K562 (cell line): Measurements from ENCODE around the gene SEBOX. TPM values are rescaled to one million over a fixed set of nuclear protein-coding genes. Genes with fewer than 3 reads are reported as not detected.

Source experiments
- ATAC-seq: fragments of 200-7000 bp; cut with Tn5 transposase; 3 replicates; pipeline ENCODE4 v1.9.1; 2020; ENCODE audit warnings: moderate library complexity
- BruUV-seq: library from RNA; stranded (reverse); fragments of 400-500 nt; replicated peaks from 2 replicates; lab custom pipeline; 2021; lab: Mats Ljungman, UMichigan
- CTCF ChIA-PET: fragments of 300-600 bp; formaldehyde crosslinking; extraction: SDS; loops from one replicate; lab custom pipeline; 2021; ENCODE audit warnings: low intra/inter-chr PET ratio; lab: Yijun Ruan, JAX
- POLR2A ChIA-PET: fragments of 300-600, 350-650 bp; sonication (Branson Sonifier 250); formaldehyde crosslinking; extraction: SDS; loops from one replicate; lab custom pipeline; 2021; ENCODE audit warnings: antibody characterized with exemption, inconsistent platforms; lab: Yijun Ruan, JAX
- DNase-seq, 4 experiments: peaks; one replicate each; pipeline versions ENCODE4 v3.0.0 to v3.0.0-alpha.2; 2011 to 2018; ENCODE audit warnings: low spot score in 3 of 4, mixed read lengths in 3 of 4; ENCODE audit errors: extremely low read depth in 1 of 4
- FAIRE-seq: peaks from 2 replicates; lab custom pipeline; 2011; peaks lifted over from hg19 to GRCh38; lab: Jason Lieb, UNC
- H2AFZ ChIP-seq: 2 replicates; pipeline ENCODE4 v1.6.0; 2011; ENCODE audit warnings: low read depth, low read length, control low read depth, inconsistent platforms
- H3K27ac ChIP-seq: fragments of 200-600 bp; 3 replicates; pipeline ENCODE4 v1.8.0; 2011; ENCODE audit warnings: low read depth, mild to moderate bottlenecking, control low read depth, inconsistent platforms, low read length, moderate library complexity, mixed read lengths; ENCODE audit errors: extremely low read depth
- H3K27me3 ChIP-seq, 2 experiments: fragments of 300-600 bp in 1 of 2; 2 replicates in 1 of 2; 3 replicates in 1 of 2; pipeline versions ENCODE4 v1.6.0 to v1.8.0; 2011; ENCODE audit warnings: inconsistent platforms in 2 of 2, low read length in 2 of 2, mild to moderate bottlenecking in 1 of 2, mixed read lengths in 1 of 2, moderate library complexity in 1 of 2; ENCODE audit not compliant: control insufficient read depth in 2 of 2, insufficient read depth in 2 of 2
- H3K36me3 ChIP-seq: fragments of 300-600 bp; 3 replicates; pipeline ENCODE4 v1.8.0; 2011; ENCODE audit warnings: mild to moderate bottlenecking, low read length, inconsistent platforms; ENCODE audit not compliant: control insufficient read depth, insufficient read depth
- H3K4me1 ChIP-seq, 2 experiments: fragments of 200-600 bp in 1 of 2; replicated peaks in 1 of 2; 2 replicates in 1 of 2; 3 replicates in 1 of 2; pipeline versions ENCODE4 v1.5.1 to v1.8.0; 2011; ENCODE audit warnings: inconsistent platforms in 2 of 2, low read length in 2 of 2, mild to moderate bottlenecking in 1 of 2, mixed read lengths in 1 of 2, moderate library complexity in 1 of 2; ENCODE audit not compliant: control insufficient read depth in 2 of 2, insufficient read depth in 2 of 2
- H3K4me2 ChIP-seq: 2 replicates; pipeline ENCODE4 v1.6.1; 2011; ENCODE audit warnings: low read length, control low read depth, inconsistent platforms, mixed read lengths; ENCODE audit not compliant: insufficient read depth
- H3K4me3 ChIP-seq: fragments of 200-600 bp; sonication (generic), shearing (Covaris generic); 2 replicates; pipeline ENCODE4 v1.5.1; 2016; ENCODE audit warnings: control low read depth, inconsistent platforms
- H3K79me2 ChIP-seq: fragments of 200-600 bp; 3 replicates; pipeline ENCODE4 v1.8.0; 2011; ENCODE audit warnings: low read length, inconsistent platforms; ENCODE audit not compliant: control insufficient read depth, insufficient read depth
- H3K9ac ChIP-seq, 2 experiments: 2 replicates each; pipeline versions ENCODE4 v1.6.0 to v1.6.1; 2011; ENCODE audit warnings: low read depth in 2 of 2, low read length in 2 of 2, control low read depth in 1 of 2, inconsistent platforms in 1 of 2, mild to moderate bottlenecking in 1 of 2, mixed read lengths in 1 of 2; ENCODE audit not compliant: insufficient read depth in 1 of 2
- H3K9me1 ChIP-seq: one replicate; pipeline ENCODE4 v1.6.0; 2011; ENCODE audit warnings: inconsistent platforms, mild to moderate bottlenecking, low read length, moderate library complexity; ENCODE audit not compliant: control insufficient read depth, insufficient read depth
- H3K9me3 ChIP-seq: replicated peaks from 2 replicates; pipeline ENCODE4 v1.5.1; 2011; ENCODE audit warnings: low read depth, low read length, inconsistent platforms; ENCODE audit not compliant: control insufficient read depth, insufficient read depth
- H4K20me1 ChIP-seq: replicated peaks from 2 replicates; pipeline ENCODE4 v1.6.1; 2011; ENCODE audit warnings: low read length, inconsistent platforms, mixed read lengths; ENCODE audit not compliant: control insufficient read depth, insufficient read depth
- ARNT ChIP-seq, 2 experiments: fragments of 450-650 bp; IDR thresholded peaks; 2 replicates each; pipeline ENCODE4 v1.6.1; 2016; ENCODE audit warnings: mild to moderate bottlenecking in 1 of 2
- CTCFL ChIP-seq: IDR thresholded peaks from 2 replicates; pipeline ENCODE4 v1.6.1; 2011; ENCODE audit warnings: borderline replicate concordance, low read depth, mild to moderate bottlenecking, moderate library complexity, low read length; ENCODE audit not compliant: insufficient read depth, poor library complexity, severe bottlenecking
- ETS1 ChIP-seq: conservative IDR thresholded peaks from 2 replicates; pipeline ENCODE4 v1.6.1; 2011; ENCODE audit warnings: low read depth, mild to moderate bottlenecking, low read length; ENCODE audit not compliant: control insufficient read depth
- EWSR1 ChIP-seq: fragments of 450-650 bp; IDR thresholded peaks from 2 replicates; pipeline ENCODE4 v1.6.1; 2018; ENCODE audit warnings: borderline replicate concordance, mild to moderate bottlenecking, low read depth, moderate library complexity; ENCODE audit not compliant: partially characterized antibody
- FOXJ3 ChIP-seq: sonication (generic); formaldehyde crosslinking; IDR thresholded peaks from 2 replicates; pipeline ENCODE4 v1.4.0; 2020; ENCODE audit warnings: mild to moderate bottlenecking, missing genetic modification reagents
- KAT2B ChIP-seq: IDR thresholded peaks from one replicate; pipeline ENCODE4 v1.6.1; 2012; ENCODE audit warnings: low read depth, mild to moderate bottlenecking, control low read depth, inconsistent platforms, low read length, moderate library complexity
- NR0B1 ChIP-seq: fragments of 450-650 bp; IDR thresholded peaks from one replicate; pipeline ENCODE4 v1.6.1; 2018; ENCODE audit warnings: mild to moderate bottlenecking, moderate library complexity; ENCODE audit not compliant: partially characterized antibody
- PTBP1 ChIP-seq: fragments of 200-400 bp; formaldehyde crosslinking; IDR thresholded peaks from 2 replicates; pipeline ENCODE4 v1.6.1; 2017; ENCODE audit warnings: low read depth, low read length
- PURB ChIP-seq: sonication (generic); formaldehyde crosslinking; IDR thresholded peaks from 2 replicates; pipeline ENCODE4 v1.9.0; 2021; ENCODE audit warnings: low read depth, mild to moderate bottlenecking, missing genetic modification reagents
- THAP12 ChIP-seq: fragments of 250-450 bp; sonication (Bioruptor Pico); IDR thresholded peaks from 2 replicates; pipeline ENCODE4 v1.9.0; 2021; ENCODE audit warnings: mild to moderate bottlenecking, inconsistent platforms
- ZEB2 ChIP-seq: fragments of 450-650 bp; IDR thresholded peaks from 2 replicates; pipeline ENCODE4 v1.6.1; 2016
- ZFPM2 ChIP-seq: fragments of 250-450 bp; sonication (Bioruptor Pico); IDR thresholded peaks from 2 replicates; pipeline ENCODE4 v1.5.1; 2022; ENCODE audit warnings: mild to moderate bottlenecking
- ZNF24 ChIP-seq: fragments of 450-650 bp; IDR thresholded peaks from 2 replicates; pipeline ENCODE4 v1.6.1; 2016
- ZNF253 ChIP-seq: fragments of 250-450 bp; sonication (Bioruptor Pico); conservative IDR thresholded peaks from 2 replicates; pipeline ENCODE4 v1.6.1; 2021; ENCODE audit warnings: mild to moderate bottlenecking
- WGBS: fragments of 100-300 bp; shearing (Covaris generic); methylation state at CpG from one replicate; pipeline ENCODE4 v1.1.6; 2016; ENCODE audit warnings: low coverage, mixed read lengths; ENCODE audit not compliant: insufficient coverage; ENCODE audit errors: missing lambda C conversion rate; 5-methylcytosine and 5-hydroxymethylcytosine counted together
- in situ Hi-C: fragments of 300-500 bp; cut with MboI; formaldehyde crosslinking; loops from 4 replicates; pipeline ENCODE4 v1.15.0; 2018; ENCODE audit warnings: inconsistent platforms, mixed read lengths
- intact Hi-C: fragments of 100-400 bp; cut with micrococcal nuclease; formaldehyde crosslinking; loops from 2 replicates; pipeline ENCODE4 v1.14.2; 2022
- polyA plus RNA-seq, 8 experiments: library from polyadenylated mRNA; depleted of rRNA in 4 of 8; stranded (reverse) in 5 of 8; unstranded in 3 of 8; fragments of >200 nt; fragmentation: Nextera tagmentation in 2 of 8; fragmentation: Illumina TruSeq in 1 of 8; extraction: Ambion mirVana in 2 of 8; extraction: Trizol in 1 of 8; gene quantifications; 2 replicates each; pipeline versions ENCODE4 v1.2.1 to v1.2.3, GENCODE V29; 2011 to 2014; ENCODE audit warnings: inconsistent platforms in 1 of 8, missing spikeins in 1 of 8
- total RNA-seq, 7 experiments: library from RNA; depleted of rRNA in 6 of 7; stranded (reverse); fragments of >200 nt in 6 of 7; fragmentation: Illumina TruSeq in 2 of 7; extraction: Trizol in 2 of 7; gene quantifications; 2 replicates each; pipeline versions ENCODE4 v1.2.1 to v1.2.3, GENCODE V29; 2011 to 2021; ENCODE audit warnings: low replicate concordance in 1 of 7

The SEBOX gene
- total and polyA plus RNA-seq, 9 of the 15 experiments (the other 6 are each of a cell fraction or from before 2014, with no cell fraction given) = not detected

DNA sequence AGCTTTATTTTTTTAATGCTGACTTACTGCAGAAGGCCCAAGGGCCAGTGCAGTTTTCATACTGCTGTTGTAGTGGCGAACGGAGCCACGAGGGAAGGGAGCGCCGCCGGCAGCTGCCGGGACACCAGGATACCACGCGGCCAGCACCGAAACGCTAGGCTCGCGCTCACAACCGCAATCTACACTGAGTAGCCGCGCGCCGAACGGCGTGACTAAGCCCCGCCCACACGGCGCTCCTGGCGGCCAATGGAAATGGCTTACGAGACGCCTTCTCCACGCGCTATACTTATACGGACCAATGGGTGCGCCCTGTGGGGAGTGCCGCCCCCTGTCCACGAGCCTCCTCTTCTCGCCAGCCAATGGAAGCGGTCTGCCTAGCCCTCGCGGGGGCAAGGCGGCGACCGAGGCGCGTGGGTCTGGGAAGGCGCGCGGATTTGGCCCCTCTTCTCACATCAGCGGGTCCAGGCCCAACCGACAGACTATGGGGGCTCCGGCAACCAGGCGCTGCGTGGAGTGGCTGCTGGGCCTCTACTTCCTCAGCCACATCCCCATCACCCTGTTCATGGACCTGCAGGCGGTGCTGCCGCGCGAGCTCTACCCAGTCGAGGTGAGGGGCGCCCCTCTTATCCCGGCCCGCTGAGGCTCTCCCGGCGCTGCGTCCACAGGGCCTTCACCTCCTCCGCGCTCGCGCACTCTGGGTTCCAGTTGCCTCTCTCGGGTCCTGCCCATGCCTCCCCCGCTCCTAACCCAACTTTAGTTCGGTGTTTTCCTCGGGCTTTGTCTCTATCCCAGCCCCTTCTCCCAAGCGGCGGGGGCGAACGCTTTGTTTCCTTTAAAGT is 46.0 kb downstream of the SEBOX start, which contains the start of gene TMEM97:
Gene TMEM97 (plus strand): TSS at position 442 of the 839 bp plus-strand sequence. CDS start 40 bp downstream, at position 482.
- Histone ChIP-seq H3K9ac (peak within 1 kb of the TSS; percentile 78 to 99), H3K36me3 (peaks cover 29% of the 10 kb centered on the region), H3K79me2 (peaks cover 71% of the 10 kb centered on the region), H3K4me2 (peak within 1 kb of the TSS; percentile 93), H2AFZ (peak within 1 kb of the TSS; percentile 82), H4K20me1 (0 out of 2 replicates have a peak, but pooled peaks cover 12% of the 10 kb centered on the region), H3K27me3 (no peaks in the 10 kb centered on the region), H3K4me3 (peak within 1 kb of the TSS; percentile 56), H3K27ac (peak within 1 kb of the TSS; percentile 81), H3K4me1 (peaks cover 32 to 43% of the 10 kb centered on the region in 2 experiments), H3K9me3 (no peaks in the 10 kb centered on the region), H3K9me1 (no peaks in the 10 kb centered on the region)
- no TSS peak for BruUV-seq
- CTCF ChIA-PET = no interaction called here
- peak; percentile 96 for ATAC-seq
- POLR2A ChIA-PET = interaction anchor here (0.6 to 4.9 kb wide), 7 partner anchors 10 to 915 kb away, joined by 3 to 62 read pairs (median 3); partner anchors contain the start of genes IFT20 and TNFAIP1
- in situ Hi-C loops (no loop called here), intact Hi-C loops (loop anchor here (2.0 kb wide), 1 partner anchor 16 kb away; the partner anchor contains the start of genes IFT20 and TNFAIP1)
- FAIRE-seq = peak; percentile 93
- under 1% methylated on average over 71 of the region's 72 CpGs for WGBS
- DNase-seq = peak; percentile 96 to 99 (median 97)
- no peak for TF ChIP-seq PTBP1
- no peak for TF ChIP-seq NR0B1
- TF ChIP-seq ZFPM2 (CRISPR knock-in tag) = no peak
- TF ChIP-seq ZNF253 (CRISPR knock-in tag) = no peak
- no peak for TF ChIP-seq ZEB2
- no peak for TF ChIP-seq PURB (CRISPR knock-in tag)
- peak; percentile 7 for TF ChIP-seq CTCFL
- TF ChIP-seq THAP12 = no peak; the same call in 1 of the 2 replicates
- TF ChIP-seq EWSR1 = no peak
- TF ChIP-seq FOXJ3 = no peak
- no peak; the same call in none of the 2 replicates for TF ChIP-seq ETS1
- TF ChIP-seq ARNT (IDR thresholded peaks at IDR 0.05) = no peak
- TF ChIP-seq ZNF24 = 0 out of 2 replicates have a peak, but pooled peaks have one; percentile 35
- TF ChIP-seq KAT2B = no peak
